OCI-LY3 (cell line): Measurements from ENCODE around the gene ABHD12.

Experiments
- EZH2phosphoT487 ChIP-seq: fragments of 200-600 bp; shearing (Covaris generic); IDR thresholded peaks from 2 replicates; pipeline ENCODE4 v1.6.1; 2018; ENCODE audit warnings: antibody characterized with exemption, mixed run types, low read depth
- TF ChIP-seq, protein P1 (sequence below): fragments of 200-600, 300-600 bp; sonication (generic); IDR thresholded peaks from 2 replicates; pipeline ENCODE4 v1.5.1; 2014; ENCODE audit warnings: antibody characterized with exemption, low read length, low read depth

DNA sequence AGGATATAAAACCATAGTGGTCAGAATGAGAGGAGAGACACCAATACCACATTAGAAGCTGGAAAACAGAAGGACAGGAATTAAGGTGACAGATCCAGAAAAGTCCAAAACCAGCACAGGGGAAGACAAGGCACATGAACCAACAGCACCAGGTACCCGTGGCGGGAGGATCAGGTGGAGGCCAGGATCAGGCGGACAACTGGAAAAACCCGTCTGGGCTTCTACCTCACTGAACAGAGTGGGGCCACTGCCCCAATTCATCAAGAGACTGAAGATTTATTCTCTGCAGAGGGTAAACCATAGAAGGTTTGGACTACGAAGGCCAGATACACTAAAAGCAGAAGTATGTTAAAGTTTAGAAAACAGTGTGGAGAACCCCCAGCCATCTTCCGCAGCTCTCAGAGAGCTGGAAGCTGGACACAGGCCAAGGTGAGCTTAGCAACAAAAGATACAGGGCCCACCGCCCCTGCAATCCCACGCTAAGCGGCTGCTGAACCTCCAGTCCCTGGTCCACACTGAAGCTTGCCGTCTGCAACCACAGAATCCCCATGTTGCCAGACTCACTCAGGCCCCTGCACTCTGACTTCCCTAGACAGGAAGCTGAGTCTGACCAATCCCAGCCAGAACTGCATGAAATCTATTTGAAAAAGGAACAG is 29.9 kb downstream of the ABHD12 start:
- TF ChIP-seq, protein P1, sequence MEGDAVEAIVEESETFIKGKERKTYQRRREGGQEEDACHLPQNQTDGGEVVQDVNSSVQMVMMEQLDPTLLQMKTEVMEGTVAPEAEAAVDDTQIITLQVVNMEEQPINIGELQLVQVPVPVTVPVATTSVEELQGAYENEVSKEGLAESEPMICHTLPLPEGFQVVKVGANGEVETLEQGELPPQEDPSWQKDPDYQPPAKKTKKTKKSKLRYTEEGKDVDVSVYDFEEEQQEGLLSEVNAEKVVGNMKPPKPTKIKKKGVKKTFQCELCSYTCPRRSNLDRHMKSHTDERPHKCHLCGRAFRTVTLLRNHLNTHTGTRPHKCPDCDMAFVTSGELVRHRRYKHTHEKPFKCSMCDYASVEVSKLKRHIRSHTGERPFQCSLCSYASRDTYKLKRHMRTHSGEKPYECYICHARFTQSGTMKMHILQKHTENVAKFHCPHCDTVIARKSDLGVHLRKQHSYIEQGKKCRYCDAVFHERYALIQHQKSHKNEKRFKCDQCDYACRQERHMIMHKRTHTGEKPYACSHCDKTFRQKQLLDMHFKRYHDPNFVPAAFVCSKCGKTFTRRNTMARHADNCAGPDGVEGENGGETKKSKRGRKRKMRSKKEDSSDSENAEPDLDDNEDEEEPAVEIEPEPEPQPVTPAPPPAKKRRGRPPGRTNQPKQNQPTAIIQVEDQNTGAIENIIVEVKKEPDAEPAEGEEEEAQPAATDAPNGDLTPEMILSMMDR: no peak
- no peak for TF ChIP-seq EZH2phosphoT487
